ENCODE measurements around the gene ITGB3. TPM values are rescaled to one million over a fixed set of nuclear protein-coding genes. Genes with fewer than 3 reads are reported as not detected.

The ITGB3 gene
- polyA plus RNA-seq, 1 of the 3 experiments (the other 2 are of a cell fraction): 4.6 TPM

- WGBS (ENCODE audit: low lambda C conversion rate): 75% methylated on average over 1 of the region's 1 CpG
- Histone ChIP-seq H3K27ac (ENCODE audit: low read depth in 2 of 2, low read length in 1 of 2) (no peak overlapping the region), H3K9me2 (no peaks in the 10 kb centered on the region), H3K9ac (no peak overlapping the region), H3K79me2 (ENCODE audit: insufficient read depth) (no peaks in the 10 kb centered on the region), H3K4me3 (ENCODE audit: low read depth in 2 of 2, low read length in 1 of 2) (no peak overlapping the region), H3K4me2 (no peak overlapping the region), H3K4me1 (ENCODE audit: control insufficient read depth in 1 of 2, insufficient read depth in 2 of 2, low read depth in 1 of 2, low read length in 1 of 2) (no peaks in the 10 kb centered on the region), H3K9me3 (no peaks in the 10 kb centered on the region), H2AFZ (ENCODE audit: low read depth) (no peak overlapping the region), H3K36me3 (replicated peaks in 1 of 2; ENCODE audit: control insufficient read depth in 1 of 2, insufficient read depth in 2 of 2, low read length in 1 of 2) (peaks cover 0 to 7% of the 10 kb centered on the region in 2 experiments), H4K20me1 (ENCODE audit: insufficient read depth) (no peaks in the 10 kb centered on the region), H3F3A (replicated peaks; ENCODE audit: insufficient read depth) (no peaks in the 10 kb centered on the region), H3K27me3 (ENCODE audit: insufficient read depth) (no peaks in the 10 kb centered on the region)
- TF ChIP-seq SMC3 (IDR thresholded peaks at IDR 0.05; ENCODE audit: low read depth, low read length) (no peak), MAX (IDR thresholded peaks at IDR 0.05; ENCODE audit: low read depth) (no peak), FOXM1 (IDR thresholded peaks at IDR 0.05; ENCODE audit: low read depth) (no peak), POLR2AphosphoS5 (IDR thresholded peaks at IDR 0.05; ENCODE audit: low read depth, low read length) (no peak), EZH2phosphoT487 (IDR thresholded peaks at IDR 0.05; ENCODE audit: borderline replicate concordance, low read depth) (no peak), FOXJ3 (CRISPR knock-in tag; IDR thresholded peaks at IDR 0.05) (no peak), SIN3A (IDR thresholded peaks at IDR 0.05; ENCODE audit: borderline replicate concordance, low read depth, low read length) (no peak), TAF1 (IDR thresholded peaks at IDR 0.05; ENCODE audit: borderline replicate concordance, low read depth, low read length) (no peak), RCOR1 (IDR thresholded peaks at IDR 0.05; ENCODE audit: low read length) (no peak), ZBTB33 (IDR thresholded peaks at IDR 0.05; ENCODE audit: borderline replicate concordance, low read depth) (no peak), RXRA (IDR thresholded peaks at IDR 0.05; ENCODE audit: borderline replicate concordance, low read depth) (no peak), TEAD4 (IDR thresholded peaks at IDR 0.05; ENCODE audit: borderline replicate concordance, insufficient read depth) (no peak), REST (IDR thresholded peaks at IDR 0.05; ENCODE audit: low read depth, low read length) (no peak), NFIC (IDR thresholded peaks at IDR 0.05; ENCODE audit: borderline replicate concordance) (no peak), USF1 (IDR thresholded peaks at IDR 0.05; ENCODE audit: borderline replicate concordance, low read depth) (no peak), CTCF (IDR thresholded peaks at IDR 0.05) (no peak), TCF12 (IDR thresholded peaks at IDR 0.05) (no peak), NRF1 (IDR thresholded peaks at IDR 0.05; ENCODE audit: low read depth, low read length) (no peak)
- no peak for DNase-seq
- ChIA-PET POLR2A (interaction anchor here (1.8 kb wide), 1 partner anchor 11 kb away, joined by 5 read pairs; no protein-coding TSS in a partner anchor), CTCF (interaction anchor here (0.7 to 2.1 kb wide), 5 partner anchors 11 to 348 kb away, joined by 3 to 12 read pairs (median 3); no protein-coding TSS in a partner anchor)
Observed at GRCh38 chr17:47289302-47289701, 35.7 kb downstream of the ITGB3 start.
